Activated B cell treated with CpG ODN at 0.5 μM for 24 hours (primary cell): ENCODE data around the gene LCLAT1. TPM values are rescaled to one million over a fixed set of nuclear protein-coding genes. Genes with fewer than 3 reads are reported as not detected.

ENCODE experiments used
- ATAC-seq: fragments of 200-7000 bp; cut with Tn5 transposase; one replicate; pipeline ENCODE4 v1.10.0; 2021; ENCODE audit warnings: low read depth, mild to moderate bottlenecking, moderate library complexity
- CTCF ChIA-PET: fragments of 350-600 bp; sonication (Branson Sonifier 250); formaldehyde crosslinking; loops from one replicate; lab custom pipeline; 2021; ENCODE audit warnings: antibody characterized with exemption; lab: Charles Lee
- POLR2A ChIA-PET: fragments of 350-600 bp; sonication (Branson Sonifier 250); formaldehyde crosslinking; loops from one replicate; lab custom pipeline; 2021; ENCODE audit warnings: antibody characterized with exemption; lab: Charles Lee
- DNase-seq: peaks from one replicate; pipeline ENCODE4 v3.0.0; 2022
- H3K27ac Mint-ChIP-seq: one replicate; pipeline ENCODE4 v1.8.0; 2020; ENCODE audit warnings: mixed read lengths
- H3K27me3 Mint-ChIP-seq: one replicate; pipeline ENCODE4 v1.8.0; 2021; ENCODE audit warnings: mixed read lengths
- H3K36me3 Mint-ChIP-seq: one replicate; pipeline ENCODE4 v1.8.0; 2021; ENCODE audit warnings: low read depth, mixed read lengths
- H3K4me1 Mint-ChIP-seq: one replicate; pipeline ENCODE4 v1.8.0; 2021; ENCODE audit warnings: mixed read lengths
- H3K4me3 Mint-ChIP-seq: one replicate; pipeline ENCODE4 v1.8.0; 2020; ENCODE audit warnings: mild to moderate bottlenecking, mixed read lengths
- H3K9me3 Mint-ChIP-seq: one replicate; pipeline ENCODE4 v1.8.0; 2020; ENCODE audit warnings: mixed read lengths
- intact Hi-C: fragments of 100-400 bp; cut with micrococcal nuclease; formaldehyde crosslinking; loops from one replicate; pipeline ENCODE4 v1.15.1; 2024
- total RNA-seq: library from RNA; stranded (reverse); gene quantifications from 2 replicates; pipeline ENCODE4 v1.2.3, GENCODE V29; 2022
- TF ChIP-seq, protein P1 (sequence below): fragments of 200-600 bp; IDR thresholded peaks from one replicate; pipeline ENCODE4 v1.8.0; 2022; ENCODE audit warnings: antibody characterized with exemption, mild to moderate bottlenecking

LCLAT1 gene
- total RNA-seq, 1 donor from 2014 or later, result 25.9 TPM

DNA sequence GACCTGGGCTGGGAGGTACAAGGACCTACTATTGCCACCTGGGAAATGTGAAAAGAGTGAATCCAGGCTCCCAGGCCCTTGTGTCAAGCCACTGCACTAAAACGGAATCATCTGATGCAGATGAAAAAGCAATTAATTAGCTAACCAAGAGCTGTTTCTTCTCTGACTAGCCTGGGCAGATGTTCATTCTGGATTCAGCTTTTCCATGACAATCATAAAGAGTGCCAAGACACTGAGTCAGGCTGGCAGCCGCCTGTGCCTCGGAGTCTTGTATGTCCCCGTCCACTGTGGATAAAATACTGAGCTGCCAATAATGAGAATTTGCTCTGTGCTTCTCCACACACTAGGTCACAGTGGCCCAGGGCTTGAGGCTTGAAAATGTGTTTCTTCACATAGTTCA lies 21.7 kb upstream of the LCLAT1 start:
- Mint-ChIP-seq H3K4me3 (no peak overlapping the region), H3K9me3 (no peaks in the 10 kb centered on the region), H3K36me3 (no peaks in the 10 kb centered on the region), H3K4me1 (peaks cover 46% of the 10 kb centered on the region), H3K27ac (no peak overlapping the region), H3K27me3 (no peaks in the 10 kb centered on the region)
- intact Hi-C loops, result no loop called here
- ChIA-PET POLR2A (interaction anchor here (1.6 kb wide), 1 partner anchor 197 kb away, joined by 6 read pairs; no protein-coding TSS in a partner anchor), CTCF (interaction anchor here (0.8 to 1.2 kb wide), 2 partner anchors 24 to 89 kb away, joined by 3 read pairs; no protein-coding TSS in a partner anchor)
- DNase-seq, result no peak
- ATAC-seq, result no peak
- TF ChIP-seq, protein P1, sequence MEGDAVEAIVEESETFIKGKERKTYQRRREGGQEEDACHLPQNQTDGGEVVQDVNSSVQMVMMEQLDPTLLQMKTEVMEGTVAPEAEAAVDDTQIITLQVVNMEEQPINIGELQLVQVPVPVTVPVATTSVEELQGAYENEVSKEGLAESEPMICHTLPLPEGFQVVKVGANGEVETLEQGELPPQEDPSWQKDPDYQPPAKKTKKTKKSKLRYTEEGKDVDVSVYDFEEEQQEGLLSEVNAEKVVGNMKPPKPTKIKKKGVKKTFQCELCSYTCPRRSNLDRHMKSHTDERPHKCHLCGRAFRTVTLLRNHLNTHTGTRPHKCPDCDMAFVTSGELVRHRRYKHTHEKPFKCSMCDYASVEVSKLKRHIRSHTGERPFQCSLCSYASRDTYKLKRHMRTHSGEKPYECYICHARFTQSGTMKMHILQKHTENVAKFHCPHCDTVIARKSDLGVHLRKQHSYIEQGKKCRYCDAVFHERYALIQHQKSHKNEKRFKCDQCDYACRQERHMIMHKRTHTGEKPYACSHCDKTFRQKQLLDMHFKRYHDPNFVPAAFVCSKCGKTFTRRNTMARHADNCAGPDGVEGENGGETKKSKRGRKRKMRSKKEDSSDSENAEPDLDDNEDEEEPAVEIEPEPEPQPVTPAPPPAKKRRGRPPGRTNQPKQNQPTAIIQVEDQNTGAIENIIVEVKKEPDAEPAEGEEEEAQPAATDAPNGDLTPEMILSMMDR, result no peak

- H3K4me3 Mint-ChIP-seq, result no peak overlapping the region
- intact Hi-C loops, result no loop called here
- H3K4me1 Mint-ChIP-seq, result peaks cover 22% of the 10 kb centered on the region
- CTCF ChIA-PET, result interaction anchor here (0.8 kb wide), 1 partner anchor 9 kb away, joined by 3 read pairs; no protein-coding TSS in a partner anchor
- H3K9me3 Mint-ChIP-seq, result no peaks in the 10 kb centered on the region
- no peaks in the 10 kb centered on the region for H3K27me3 Mint-ChIP-seq
- no peaks in the 10 kb centered on the region for H3K36me3 Mint-ChIP-seq
- H3K27ac Mint-ChIP-seq, result no peak overlapping the region
- no peak for ATAC-seq
- DNase-seq, result no peak
- TF ChIP-seq, protein P1, result no peak
- POLR2A ChIA-PET, result interaction anchor here (1.3 to 1.7 kb wide), 2 partner anchors 9 to 19 kb away, joined by 3 to 6 read pairs; partner anchors contain the start of gene LCLAT1
Measured at GRCh38 chr2:30427606-30428347, 19.3 kb upstream of the LCLAT1 start.

DNA sequence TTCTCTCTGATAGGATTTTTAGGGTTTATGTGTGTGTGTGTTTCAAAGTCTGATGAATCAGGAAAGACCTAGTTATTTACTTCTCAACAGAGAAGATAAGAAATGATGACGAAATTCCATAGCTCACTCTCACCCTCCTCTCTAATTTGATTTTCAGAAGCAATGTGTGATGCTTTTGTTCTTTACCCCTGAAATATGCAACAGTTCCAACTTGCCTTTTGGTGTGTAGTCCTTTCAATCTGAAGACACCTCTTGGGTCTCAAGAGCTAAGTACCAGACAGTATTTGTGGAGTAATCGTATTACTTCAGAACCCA lies 18.7 kb upstream of the LCLAT1 start:
- Mint-ChIP-seq H3K27ac (no peak overlapping the region), H3K9me3 (no peaks in the 10 kb centered on the region), H3K36me3 (no peaks in the 10 kb centered on the region), H3K4me3 (no peak overlapping the region), H3K4me1 (peaks cover 16% of the 10 kb centered on the region), H3K27me3 (no peaks in the 10 kb centered on the region)
- ChIA-PET POLR2A (interaction anchor here (1.3 to 1.7 kb wide), 2 partner anchors 9 to 19 kb away, joined by 3 to 6 read pairs; partner anchors contain the start of gene LCLAT1), CTCF (interaction anchor here (0.8 kb wide), 1 partner anchor 8 kb away, joined by 3 read pairs; no protein-coding TSS in a partner anchor)
- ATAC-seq, result no peak
- DNase-seq, result no peak
- intact Hi-C loops, result no loop called here
- TF ChIP-seq, protein P1, result no peak

- H3K27ac Mint-ChIP-seq, result no peak overlapping the region
- ATAC-seq (no peak), DNase-seq (no peak)
- no peaks in the 10 kb centered on the region for H3K27me3 Mint-ChIP-seq
- POLR2A ChIA-PET, result interaction anchor here (0.7 to 1.7 kb wide), 4 partner anchors 8 to 197 kb away, joined by 3 to 6 read pairs (median 4); partner anchors contain the start of gene LCLAT1
- no peak overlapping the region for H3K4me3 Mint-ChIP-seq
- no peaks in the 10 kb centered on the region for H3K9me3 Mint-ChIP-seq
- CTCF ChIA-PET, result interaction anchor here (0.8 kb wide), 1 partner anchor 7 kb away, joined by 3 read pairs; no protein-coding TSS in a partner anchor
- TF ChIP-seq, protein P1, result no peak
- no peaks in the 10 kb centered on the region for H3K36me3 Mint-ChIP-seq
- peaks cover 15% of the 10 kb centered on the region for H3K4me1 Mint-ChIP-seq
- intact Hi-C loops, result no loop called here
Measured at GRCh38 chr2:30428827-30429461, 18.1 kb upstream of the LCLAT1 start.
